ENCODE measurements around the gene FYB2. TPM values are rescaled to one million over a fixed set of nuclear protein-coding genes. Genes with fewer than 3 reads are reported as not detected.

FYB2 gene
- polyA plus RNA-seq, 2 donors = 0.24 to 2.0 TPM

DNA sequence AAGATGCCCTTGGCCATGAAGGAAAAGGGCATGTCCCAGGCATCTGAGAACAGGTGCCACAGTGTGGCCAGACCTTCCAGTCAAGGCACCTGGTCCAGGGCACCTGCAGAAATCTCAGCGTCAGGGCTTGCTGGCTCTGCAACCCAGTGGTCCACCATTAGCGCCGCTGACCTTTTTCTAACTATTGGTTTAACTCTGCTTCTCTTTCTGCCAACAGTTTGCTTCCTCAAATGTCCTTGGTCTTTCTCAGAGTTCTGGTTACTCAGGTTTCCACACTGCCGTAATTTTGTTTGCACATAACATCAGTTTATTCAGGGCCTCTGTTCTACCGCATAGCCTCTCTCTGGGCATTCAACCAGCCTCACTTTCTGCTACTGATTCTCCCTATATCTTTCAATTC is 16.5 kb upstream of the FYB2 start:
- 85 to 95% methylated on average over 5 of the region's 5 CpGs for WGBS, 2 donors

DNA sequence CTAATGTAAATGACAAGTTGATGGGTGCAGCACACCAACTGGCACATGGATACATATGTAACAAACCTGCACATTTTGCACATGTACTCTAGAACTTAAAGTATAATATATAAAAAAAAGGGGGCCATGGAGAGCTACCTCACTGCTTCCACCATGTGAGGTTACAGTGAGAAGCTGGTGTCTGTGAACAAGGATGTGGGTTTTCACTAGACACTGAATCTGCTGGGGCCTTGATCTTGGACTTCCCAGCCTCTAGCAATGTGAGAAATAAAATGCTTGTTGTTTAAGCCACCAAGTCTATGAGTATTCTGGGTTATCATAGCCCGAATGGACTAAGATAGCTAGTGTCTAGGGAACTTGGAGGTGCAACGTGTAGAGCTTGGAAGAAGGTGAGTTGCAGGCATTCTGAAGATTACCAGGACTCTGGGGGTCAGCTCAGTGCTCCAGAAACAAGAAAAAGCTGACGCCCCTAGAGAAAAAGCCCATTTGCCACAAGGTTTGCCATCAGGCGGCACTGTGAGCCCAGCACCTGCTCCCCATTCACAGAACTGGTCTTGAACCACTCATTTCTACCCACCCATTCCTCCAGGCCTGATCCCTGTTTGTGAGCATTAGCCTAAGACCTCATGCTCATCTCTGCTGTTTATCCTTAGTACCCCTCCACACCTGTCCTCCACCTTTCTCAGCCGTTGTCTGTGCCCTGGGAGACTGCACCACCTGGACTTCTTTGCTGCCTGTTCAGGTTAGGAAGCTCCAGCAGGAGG is 15.1 kb upstream of the FYB2 start:
- 83 to 95% methylated on average over 5 of the region's 5 CpGs for WGBS, 2 donors
- no peak overlapping the region for H3K4me3 ChIP-seq (ENCODE audit: low read depth in 1 of 2, low read length in 2 of 2)
- H3K36me3 ChIP-seq (ENCODE audit: control insufficient read depth in 2 of 2, insufficient read depth in 2 of 2, low read length in 1 of 2) = no peaks in the 10 kb centered on the region

More for the DNA sequence above, 16.5 kb upstream of the FYB2 start:
- Histone ChIP-seq H3K36me3 (ENCODE audit: control insufficient read depth in 2 of 2, insufficient read depth in 2 of 2, low read length in 1 of 2) (no peaks in the 10 kb centered on the region), H3K27ac (ENCODE audit: low read depth in 2 of 2, low read length in 1 of 2) (no peak overlapping the region), H3K4me1 (ENCODE audit: control insufficient read depth in 2 of 2, insufficient read depth in 2 of 2, low read length in 1 of 2) (no peaks in the 10 kb centered on the region), H3K9me3 (ENCODE audit: control insufficient read depth in 2 of 2, insufficient read depth in 1 of 2, low read depth in 1 of 2, low read length in 1 of 2) (no peaks in the 10 kb centered on the region), H3K4me3 (ENCODE audit: low read depth in 1 of 2, low read length in 2 of 2) (no peak overlapping the region), H3K27me3 (ENCODE audit: control insufficient read depth in 1 of 2, insufficient read depth in 2 of 2, low read length in 2 of 2) (no peaks in the 10 kb centered on the region)

DNA sequence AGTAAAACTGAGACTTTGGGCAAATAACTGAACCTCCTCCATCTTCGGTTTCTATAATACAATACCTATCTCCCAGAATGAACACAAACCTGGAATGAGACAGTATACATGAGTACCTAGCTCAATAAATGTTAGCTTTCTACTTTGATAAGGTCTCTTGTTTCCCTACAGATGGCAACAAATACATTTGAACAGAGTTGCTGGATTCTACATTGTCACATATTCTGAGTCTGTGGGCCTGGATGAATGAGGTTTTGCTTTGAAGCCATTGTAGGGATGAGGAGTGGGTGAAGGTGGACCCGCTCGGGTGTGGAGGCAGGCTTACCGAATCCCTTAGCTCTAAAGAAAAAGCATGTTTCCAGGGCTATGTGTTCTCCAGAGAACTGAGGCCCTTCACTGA is 13.9 kb upstream of the FYB2 start:
- H3K4me3 ChIP-seq (ENCODE audit: low read depth in 1 of 2, low read length in 2 of 2) = no peak overlapping the region
- no peaks in the 10 kb centered on the region for H3K36me3 ChIP-seq (ENCODE audit: control insufficient read depth in 2 of 2, insufficient read depth in 2 of 2, low read length in 1 of 2)
- H3K27me3 ChIP-seq (ENCODE audit: control insufficient read depth in 1 of 2, insufficient read depth in 2 of 2, low read length in 2 of 2) = no peaks in the 10 kb centered on the region
- no peaks in the 10 kb centered on the region for H3K4me1 ChIP-seq (ENCODE audit: control insufficient read depth in 2 of 2, insufficient read depth in 2 of 2, low read length in 1 of 2)
- no peaks in the 10 kb centered on the region for H3K9me3 ChIP-seq (ENCODE audit: control insufficient read depth in 2 of 2, insufficient read depth in 1 of 2, low read depth in 1 of 2, low read length in 1 of 2)
- WGBS, 2 donors = 91% methylated on average over 4 of the region's 4 CpGs
- no peak overlapping the region for H3K27ac ChIP-seq (ENCODE audit: low read depth in 2 of 2, low read length in 1 of 2)

More for the DNA sequence above, 15.1 kb upstream of the FYB2 start:
- H3K27ac ChIP-seq (ENCODE audit: low read depth in 2 of 2, low read length in 1 of 2) = no peak overlapping the region
- no peaks in the 10 kb centered on the region for H3K9me3 ChIP-seq (ENCODE audit: control insufficient read depth in 2 of 2, insufficient read depth in 1 of 2, low read depth in 1 of 2, low read length in 1 of 2)
- H3K27me3 ChIP-seq (ENCODE audit: control insufficient read depth in 1 of 2, insufficient read depth in 2 of 2, low read length in 2 of 2) = no peaks in the 10 kb centered on the region
- no peaks in the 10 kb centered on the region for H3K4me1 ChIP-seq (ENCODE audit: control insufficient read depth in 2 of 2, insufficient read depth in 2 of 2, low read length in 1 of 2)

DNA sequence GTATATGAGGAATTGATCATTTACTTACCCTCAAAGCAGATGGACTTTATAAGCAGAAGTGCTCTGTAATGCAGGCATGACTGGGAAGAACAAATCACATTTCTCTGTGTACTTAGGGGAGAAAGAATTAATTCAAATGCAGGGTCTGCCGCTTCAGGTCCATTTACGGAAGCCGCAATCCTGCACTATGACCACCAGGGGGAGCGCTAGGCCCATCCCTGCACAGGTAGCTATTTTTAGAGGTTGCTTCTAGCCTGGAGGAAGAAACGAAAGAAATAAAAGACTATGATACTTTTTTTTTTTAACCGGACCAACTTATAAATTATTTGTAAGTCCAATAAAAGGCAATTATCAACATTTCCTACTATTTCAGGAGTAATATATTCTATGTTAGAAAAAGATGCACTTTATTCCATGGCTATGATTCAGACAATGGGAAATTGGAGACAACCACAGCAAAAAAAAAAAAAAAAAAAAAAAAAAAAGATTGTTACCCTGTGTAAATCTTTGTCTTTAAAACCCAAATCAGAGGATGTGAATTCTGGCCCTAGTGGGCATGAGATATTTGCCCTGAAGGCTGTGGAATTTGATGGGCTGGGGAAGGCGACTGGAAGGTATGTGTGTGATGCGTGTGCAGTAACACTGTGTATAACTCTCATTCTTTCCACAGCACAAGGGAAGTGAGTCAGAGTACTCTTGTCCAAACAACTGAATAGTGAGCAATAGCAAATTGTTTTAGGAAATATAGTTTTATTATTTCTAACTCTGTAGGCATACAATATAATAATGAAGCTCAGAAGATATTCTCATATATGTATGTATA is 12.9 kb upstream of the FYB2 start:
- Histone ChIP-seq H3K4me1 (ENCODE audit: control insufficient read depth in 2 of 2, insufficient read depth in 2 of 2, low read length in 1 of 2) (no peaks in the 10 kb centered on the region), H3K9me3 (ENCODE audit: control insufficient read depth in 2 of 2, insufficient read depth in 1 of 2, low read depth in 1 of 2, low read length in 1 of 2) (no peaks in the 10 kb centered on the region), H3K27ac (ENCODE audit: low read depth in 2 of 2, low read length in 1 of 2) (no peak overlapping the region), H3K4me3 (ENCODE audit: low read depth in 1 of 2, low read length in 2 of 2) (no peak overlapping the region), H3K36me3 (ENCODE audit: control insufficient read depth in 2 of 2, insufficient read depth in 2 of 2, low read length in 1 of 2) (no peaks in the 10 kb centered on the region), H3K27me3 (ENCODE audit: control insufficient read depth in 1 of 2, insufficient read depth in 2 of 2, low read length in 2 of 2) (no peaks in the 10 kb centered on the region)
- WGBS, 2 donors = 11 to 20% methylated on average over 8 of the region's 8 CpGs

- Histone ChIP-seq H3K9me3 (ENCODE audit: control insufficient read depth in 2 of 2, insufficient read depth in 1 of 2, low read depth in 1 of 2, low read length in 1 of 2) (no peaks in the 10 kb centered on the region), H3K27ac (ENCODE audit: low read depth in 2 of 2, low read length in 1 of 2) (no peak overlapping the region), H3K27me3 (ENCODE audit: control insufficient read depth in 1 of 2, insufficient read depth in 2 of 2, low read length in 2 of 2) (no peaks in the 10 kb centered on the region), H3K4me1 (ENCODE audit: control insufficient read depth in 2 of 2, insufficient read depth in 2 of 2, low read length in 1 of 2) (no peaks in the 10 kb centered on the region), H3K4me3 (ENCODE audit: low read depth in 1 of 2, low read length in 2 of 2) (no peak overlapping the region), H3K36me3 (ENCODE audit: control insufficient read depth in 2 of 2, insufficient read depth in 2 of 2, low read length in 1 of 2) (no peaks in the 10 kb centered on the region)
- WGBS, 2 donors = 81 to 83% methylated on average over 4 of the region's 4 CpGs
Observed at GRCh38 chr1:56830052-56830451, 10.8 kb upstream of the FYB2 start.

DNA sequence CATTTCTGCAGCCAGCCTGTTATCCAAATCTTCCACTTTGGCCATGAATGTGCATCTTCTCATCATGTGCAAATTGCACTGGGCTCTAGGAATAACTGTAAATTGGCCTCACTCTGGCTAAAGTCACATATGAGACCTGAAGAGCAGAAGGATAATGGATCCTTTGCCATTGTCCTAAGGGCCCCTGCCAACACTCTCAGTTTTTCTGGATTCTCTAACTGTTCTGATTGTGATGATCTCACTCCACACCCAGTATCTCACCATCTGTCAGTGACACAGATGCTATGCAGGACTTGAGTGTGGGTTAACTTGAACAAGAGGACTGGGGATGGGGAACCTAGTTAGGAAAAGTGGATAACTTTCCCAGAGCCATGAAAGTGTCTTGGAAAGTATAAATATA is 8.5 kb upstream of the FYB2 start:
- Histone ChIP-seq H3K4me3 (ENCODE audit: low read depth in 1 of 2, low read length in 2 of 2) (no peak overlapping the region), H3K27ac (ENCODE audit: low read depth in 2 of 2, low read length in 1 of 2) (no peak overlapping the region), H3K36me3 (ENCODE audit: control insufficient read depth in 2 of 2, insufficient read depth in 2 of 2, low read length in 1 of 2) (no peaks in the 10 kb centered on the region), H3K27me3 (ENCODE audit: control insufficient read depth in 1 of 2, insufficient read depth in 2 of 2, low read length in 2 of 2) (no peaks in the 10 kb centered on the region), H3K9me3 (ENCODE audit: control insufficient read depth in 2 of 2, insufficient read depth in 1 of 2, low read depth in 1 of 2, low read length in 1 of 2) (no peaks in the 10 kb centered on the region), H3K4me1 (ENCODE audit: control insufficient read depth in 2 of 2, insufficient read depth in 2 of 2, low read length in 1 of 2) (no peaks in the 10 kb centered on the region)

DNA sequence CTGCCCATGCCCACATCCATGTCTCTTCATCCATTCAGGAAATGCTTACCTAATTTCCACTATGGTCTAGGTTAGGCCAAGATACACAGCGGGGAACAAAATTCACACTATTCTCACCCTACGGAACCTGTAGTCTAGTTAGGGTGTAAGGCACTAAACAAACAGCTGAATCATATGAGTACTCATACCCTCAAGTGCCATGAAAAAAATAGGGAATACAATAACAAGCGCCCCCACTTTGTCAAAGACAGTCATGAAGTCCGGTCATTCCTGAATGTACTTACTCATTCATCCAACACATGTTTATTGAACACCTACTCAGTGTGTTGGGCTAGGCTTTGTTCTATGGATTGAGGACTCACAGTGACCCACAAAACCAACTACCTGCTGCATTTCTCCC is 6.2 kb upstream of the FYB2 start:
- WGBS, 2 donors = 73 to 80% methylated on average over 4 of the region's 4 CpGs
- H3K4me1 ChIP-seq (ENCODE audit: control insufficient read depth in 2 of 2, insufficient read depth in 2 of 2, low read length in 1 of 2) = peaks cover 0 to 2% of the 10 kb centered on the region in 2 donors
- H3K9me3 ChIP-seq (ENCODE audit: control insufficient read depth in 2 of 2, insufficient read depth in 1 of 2, low read depth in 1 of 2, low read length in 1 of 2) = no peaks in the 10 kb centered on the region

DNA sequence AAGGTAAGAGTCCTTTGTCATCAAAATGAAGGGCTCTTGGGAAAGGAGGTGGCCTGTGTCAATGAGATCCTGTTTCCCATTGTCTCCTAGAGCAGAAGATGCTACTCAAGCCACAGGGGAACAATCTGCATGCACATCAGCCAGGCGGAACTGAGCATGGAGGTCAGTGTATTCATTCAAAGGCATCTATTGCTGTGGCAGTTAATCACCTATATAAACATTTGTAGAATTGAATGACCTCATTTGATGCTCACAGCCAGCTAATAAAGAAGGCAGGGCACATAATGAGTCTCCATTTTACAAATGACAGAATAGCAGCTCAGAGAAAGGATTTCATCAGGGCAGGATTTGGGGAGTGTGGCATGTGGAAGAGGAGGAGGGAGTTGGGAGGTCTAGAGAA is 5.7 kb upstream of the FYB2 start:
- 89 to 94% methylated on average over 1 of the region's 1 CpG for WGBS, 2 donors
- Histone ChIP-seq H3K27ac (ENCODE audit: low read depth in 2 of 2, low read length in 1 of 2) (no peak overlapping the region), H3K36me3 (ENCODE audit: control insufficient read depth in 2 of 2, insufficient read depth in 2 of 2, low read length in 1 of 2) (no peaks in the 10 kb centered on the region), H3K27me3 (ENCODE audit: control insufficient read depth in 1 of 2, insufficient read depth in 2 of 2, low read length in 2 of 2) (no peaks in the 10 kb centered on the region), H3K4me3 (ENCODE audit: low read depth in 1 of 2, low read length in 2 of 2) (no peak overlapping the region), H3K4me1 (ENCODE audit: control insufficient read depth in 2 of 2, insufficient read depth in 2 of 2, low read length in 1 of 2) (peaks cover 0 to 4% of the 10 kb centered on the region in 2 donors), H3K9me3 (ENCODE audit: control insufficient read depth in 2 of 2, insufficient read depth in 1 of 2, low read depth in 1 of 2, low read length in 1 of 2) (no peaks in the 10 kb centered on the region)

More for the DNA sequence above, 6.2 kb upstream of the FYB2 start:
- no peak overlapping the region for H3K27ac ChIP-seq (ENCODE audit: low read depth in 2 of 2, low read length in 1 of 2)
- no peaks in the 10 kb centered on the region for H3K27me3 ChIP-seq (ENCODE audit: control insufficient read depth in 1 of 2, insufficient read depth in 2 of 2, low read length in 2 of 2)
- no peak overlapping the region for H3K4me3 ChIP-seq (ENCODE audit: low read depth in 1 of 2, low read length in 2 of 2)
- H3K36me3 ChIP-seq (ENCODE audit: control insufficient read depth in 2 of 2, insufficient read depth in 2 of 2, low read length in 1 of 2) = no peaks in the 10 kb centered on the region

DNA sequence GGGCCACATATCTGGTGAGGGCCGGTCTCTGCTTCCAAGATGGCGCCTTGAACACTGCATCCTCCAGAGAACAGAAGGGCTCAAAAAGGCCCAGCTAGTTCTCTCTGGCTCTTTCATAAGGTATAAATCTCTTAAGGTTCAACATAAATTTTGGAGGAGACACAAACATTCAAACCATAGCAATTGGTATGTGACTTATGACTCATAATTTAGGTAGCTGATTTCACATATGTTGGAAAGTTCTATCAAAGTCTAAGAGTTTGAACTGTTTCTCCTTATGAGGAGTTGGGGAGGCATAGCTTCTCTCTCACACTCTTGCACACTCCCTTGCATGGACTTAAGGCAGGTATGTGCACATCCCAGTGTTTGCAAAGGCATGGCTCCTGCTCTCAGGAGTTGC is 5.1 kb upstream of the FYB2 start:
- Histone ChIP-seq H3K4me1 (ENCODE audit: control insufficient read depth in 2 of 2, insufficient read depth in 2 of 2, low read length in 1 of 2) (peaks cover 0 to 9% of the 10 kb centered on the region in 2 donors), H3K36me3 (ENCODE audit: control insufficient read depth in 2 of 2, insufficient read depth in 2 of 2, low read length in 1 of 2) (no peaks in the 10 kb centered on the region), H3K27ac (ENCODE audit: low read depth in 2 of 2, low read length in 1 of 2) (no peak overlapping the region), H3K4me3 (ENCODE audit: low read depth in 1 of 2, low read length in 2 of 2) (no peak overlapping the region), H3K27me3 (ENCODE audit: control insufficient read depth in 1 of 2, insufficient read depth in 2 of 2, low read length in 2 of 2) (no peaks in the 10 kb centered on the region), H3K9me3 (ENCODE audit: control insufficient read depth in 2 of 2, insufficient read depth in 1 of 2, low read depth in 1 of 2, low read length in 1 of 2) (no peaks in the 10 kb centered on the region)
- WGBS, 2 donors = 72 to 96% methylated on average over 2 of the region's 2 CpGs

- Histone ChIP-seq H3K36me3 (ENCODE audit: control insufficient read depth in 2 of 2, insufficient read depth in 2 of 2, low read length in 1 of 2) (no peaks in the 10 kb centered on the region), H3K9me3 (ENCODE audit: control insufficient read depth in 2 of 2, insufficient read depth in 1 of 2, low read depth in 1 of 2, low read length in 1 of 2) (no peaks in the 10 kb centered on the region), H3K27ac (ENCODE audit: low read depth in 2 of 2, low read length in 1 of 2) (no peak overlapping the region), H3K4me3 (ENCODE audit: low read depth in 1 of 2, low read length in 2 of 2) (no peak overlapping the region), H3K27me3 (ENCODE audit: control insufficient read depth in 1 of 2, insufficient read depth in 2 of 2, low read length in 2 of 2) (no peaks in the 10 kb centered on the region), H3K4me1 (ENCODE audit: control insufficient read depth in 2 of 2, insufficient read depth in 2 of 2, low read length in 1 of 2) (peaks cover 0 to 15% of the 10 kb centered on the region in 2 donors)
- WGBS, 2 donors = 0 to 2% methylated on average over 1 of the region's 1 CpG
Observed at GRCh38 chr1:56821462-56821797, 2.2 kb upstream of the FYB2 start.
